ENCODE data around the gene PDE4D.

PDE4D gene

GRCh38 chr5:59097712-59098111 lies 795.8 kb downstream of the PDE4D start:
- DNase-seq (ENCODE audit: low read depth in 2 of 3, low spot score in 2 of 3) = no peak

GRCh38 chr5:59097116-59097515 lies 796.4 kb downstream of the PDE4D start:
- DNase-seq (ENCODE audit: low read depth in 2 of 3, low spot score in 2 of 3) = no peak

- DNase-seq (ENCODE audit: low read depth in 2 of 3, low spot score in 2 of 3) = no peak
Observed at GRCh38 chr5:59095480-59095879, 798.0 kb downstream of the PDE4D start.

- no peak for DNase-seq (ENCODE audit: low read depth in 2 of 3, low spot score in 2 of 3)
Observed at GRCh38 chr5:59094864-59095263, 798.7 kb downstream of the PDE4D start.

DNA sequence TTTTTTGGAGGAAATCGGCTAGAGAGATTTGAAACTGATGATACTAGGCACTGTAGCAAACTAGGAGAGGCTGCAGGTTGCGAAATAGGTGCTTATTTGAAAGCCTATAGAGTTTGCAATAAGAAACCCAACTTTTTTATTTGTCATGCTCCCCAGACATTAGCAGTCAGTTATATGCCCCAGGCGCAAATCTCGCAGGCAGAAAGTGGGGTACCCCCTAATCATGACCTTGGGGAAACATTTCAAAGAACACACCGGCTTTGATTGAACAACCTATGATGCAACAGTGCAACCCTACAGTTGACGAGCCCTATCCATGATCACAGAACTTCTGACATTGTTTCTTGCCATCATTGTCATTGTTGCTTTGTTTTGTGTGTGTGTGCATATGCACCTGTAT lies 800.2 kb downstream of the PDE4D start:
- DNase-seq (ENCODE audit: low read depth in 2 of 3, low spot score in 2 of 3) = no peak

DNA sequence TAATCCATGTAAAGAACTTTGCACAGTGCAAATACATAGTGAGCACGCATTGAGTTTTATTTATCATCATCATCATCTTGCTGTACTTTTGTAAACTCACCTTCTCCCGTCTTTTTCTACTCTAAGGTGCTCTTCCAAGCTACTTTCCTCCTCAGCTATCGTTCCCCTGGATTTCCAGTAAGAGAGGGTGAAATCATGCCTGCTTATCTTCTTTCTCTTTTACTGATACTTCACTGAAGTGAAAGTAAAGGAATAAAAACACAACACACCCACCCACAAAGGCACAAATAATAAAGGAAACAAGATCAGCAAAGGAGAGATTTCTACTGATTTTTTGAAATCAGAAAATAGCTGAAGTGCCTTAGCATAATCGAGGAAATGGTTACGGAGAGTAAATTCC lies 800.8 kb downstream of the PDE4D start:
- no peak for DNase-seq (ENCODE audit: low read depth in 2 of 3, low spot score in 2 of 3)

GRCh38 chr5:59091965-59092364 lies 801.6 kb downstream of the PDE4D start:
- no peak for DNase-seq (ENCODE audit: low read depth in 2 of 3, low spot score in 2 of 3)

DNA sequence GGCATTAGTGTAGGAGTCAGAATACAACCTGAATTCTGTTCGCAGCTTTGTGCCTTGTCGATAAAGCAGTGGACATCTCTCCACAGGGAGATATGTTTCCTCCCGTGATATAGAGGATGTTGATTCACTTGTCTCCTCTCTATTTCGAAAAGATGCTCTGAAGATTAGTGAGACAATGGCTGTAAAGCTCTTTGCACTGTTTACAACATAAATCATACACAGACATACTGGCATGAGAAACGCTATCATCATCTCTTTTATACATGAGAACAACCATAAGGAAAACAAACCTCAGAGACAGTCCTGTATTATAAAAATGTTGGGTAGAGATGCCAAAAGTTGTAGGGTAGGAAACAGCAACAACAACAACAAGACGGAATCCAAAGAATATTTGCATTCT lies 803.2 kb downstream of the PDE4D start:
- no peak for DNase-seq (ENCODE audit: low read depth in 2 of 3, low spot score in 2 of 3)

GRCh38 chr5:59089767-59090166 lies 803.8 kb downstream of the PDE4D start:
- no peak for DNase-seq (ENCODE audit: low read depth in 2 of 3, low spot score in 2 of 3)

- DNase-seq (ENCODE audit: low read depth in 2 of 3, low spot score in 2 of 3) = no peak
Observed at GRCh38 chr5:59088546-59088945, 805.0 kb downstream of the PDE4D start.

GRCh38 chr5:59086024-59086423 lies 807.5 kb downstream of the PDE4D start:
- DNase-seq (ENCODE audit: low read depth in 2 of 3, low spot score in 2 of 3) = no peak

DNA sequence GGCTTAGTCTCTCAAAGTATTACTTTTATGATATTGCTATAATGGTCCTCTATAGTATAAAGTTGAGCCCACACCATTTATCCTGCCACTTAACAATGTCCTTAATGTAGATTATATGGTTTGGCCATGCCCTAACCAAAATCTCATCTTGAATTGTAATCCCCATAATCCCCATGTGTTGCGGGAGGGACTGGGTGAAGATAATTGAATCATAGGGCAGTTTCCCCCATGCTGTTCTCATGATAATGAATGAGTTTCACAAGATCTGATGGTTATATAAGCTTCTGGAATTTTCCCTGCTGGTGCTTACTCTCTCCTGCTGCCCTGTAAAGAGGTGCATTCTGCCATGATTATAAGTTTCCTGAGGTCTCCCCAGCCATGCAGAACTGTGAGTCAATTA lies 811.8 kb downstream of the PDE4D start:
- no peak for DNase-seq (ENCODE audit: low read depth in 2 of 3, low spot score in 2 of 3)

DNA sequence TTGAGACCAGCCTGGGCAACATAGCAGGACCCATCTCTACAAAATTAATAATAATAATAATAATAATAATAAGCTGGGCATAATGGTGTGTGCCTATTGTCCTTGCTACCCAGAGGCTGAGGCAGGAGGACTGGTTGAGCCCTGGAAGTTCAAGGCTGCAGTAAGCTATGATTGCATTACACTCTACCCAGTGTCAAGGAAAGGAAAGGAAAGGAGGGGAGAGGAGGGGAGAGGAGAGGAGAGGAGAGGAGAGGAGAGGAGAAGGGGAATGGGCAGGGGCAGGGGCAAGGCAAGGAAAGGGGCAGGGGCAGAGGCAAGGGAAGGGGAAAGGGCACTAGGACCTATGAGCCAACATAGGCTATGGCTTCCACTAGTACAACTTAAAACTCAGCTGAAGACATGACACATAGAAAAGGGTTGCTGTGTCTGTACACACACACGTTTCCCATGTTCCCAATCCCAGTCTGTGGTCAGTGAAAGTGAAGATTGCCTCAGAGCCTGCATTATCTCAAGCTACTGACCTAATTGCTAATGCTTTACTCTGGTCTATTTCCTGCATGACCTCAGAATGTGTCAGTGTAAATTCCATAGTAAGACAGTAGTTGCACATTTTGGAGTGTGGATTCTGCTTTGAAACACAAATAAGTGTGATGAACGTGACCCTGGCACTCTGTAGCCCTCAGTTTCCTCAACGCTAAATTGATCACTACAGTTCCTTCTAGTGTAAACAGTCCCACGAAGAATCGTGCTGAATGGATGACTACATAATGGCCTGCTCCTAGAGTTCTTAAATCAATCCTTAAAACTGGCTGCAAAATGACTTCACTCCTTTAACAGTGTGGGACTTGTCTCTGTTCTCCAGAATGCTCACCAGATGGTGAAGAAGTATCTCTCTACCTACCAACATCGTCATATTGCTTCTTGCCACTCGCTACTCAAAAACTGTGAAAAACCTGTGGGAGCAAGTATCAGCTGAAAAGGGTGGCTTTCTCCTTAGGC lies 813.6 kb downstream of the PDE4D start:
- DNase-seq (ENCODE audit: low read depth in 2 of 3, low spot score in 2 of 3) = no peak

- DNase-seq (ENCODE audit: low read depth in 2 of 3, low spot score in 2 of 3) = no peak
Observed at GRCh38 chr5:59071755-59072549, 821.6 kb downstream of the PDE4D start.

DNA sequence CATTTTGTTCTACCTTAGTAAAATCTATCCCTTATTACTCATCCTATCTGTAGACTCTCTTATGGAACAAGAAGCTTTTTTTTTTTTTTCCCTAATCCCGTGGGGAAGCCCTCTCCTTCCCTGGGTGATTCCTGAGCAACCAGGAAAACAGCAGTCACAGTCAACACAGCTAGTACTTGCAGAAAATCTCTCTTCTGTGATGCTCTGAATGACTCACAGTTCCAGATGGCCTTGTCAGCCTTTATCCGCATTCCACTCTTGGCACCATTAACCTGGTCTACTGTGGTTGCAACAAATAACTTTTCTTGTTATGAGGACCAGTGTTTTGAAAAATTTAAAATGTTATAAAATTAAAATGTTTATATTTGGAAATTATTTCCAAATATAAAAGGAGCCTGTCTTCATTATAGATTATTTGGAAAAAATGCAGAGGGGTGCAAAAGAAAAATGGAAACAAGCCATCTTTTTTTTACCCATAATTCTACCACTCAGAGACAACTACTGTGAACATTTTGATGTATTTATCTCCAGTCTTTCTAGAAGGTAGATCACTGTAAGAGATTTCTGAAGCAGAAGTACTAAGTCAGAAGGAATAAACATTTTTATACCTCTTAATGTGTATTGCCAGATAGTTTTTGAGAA lies 824.0 kb downstream of the PDE4D start:
- DNase-seq (ENCODE audit: low read depth in 2 of 3, low spot score in 2 of 3) = no peak

DNA sequence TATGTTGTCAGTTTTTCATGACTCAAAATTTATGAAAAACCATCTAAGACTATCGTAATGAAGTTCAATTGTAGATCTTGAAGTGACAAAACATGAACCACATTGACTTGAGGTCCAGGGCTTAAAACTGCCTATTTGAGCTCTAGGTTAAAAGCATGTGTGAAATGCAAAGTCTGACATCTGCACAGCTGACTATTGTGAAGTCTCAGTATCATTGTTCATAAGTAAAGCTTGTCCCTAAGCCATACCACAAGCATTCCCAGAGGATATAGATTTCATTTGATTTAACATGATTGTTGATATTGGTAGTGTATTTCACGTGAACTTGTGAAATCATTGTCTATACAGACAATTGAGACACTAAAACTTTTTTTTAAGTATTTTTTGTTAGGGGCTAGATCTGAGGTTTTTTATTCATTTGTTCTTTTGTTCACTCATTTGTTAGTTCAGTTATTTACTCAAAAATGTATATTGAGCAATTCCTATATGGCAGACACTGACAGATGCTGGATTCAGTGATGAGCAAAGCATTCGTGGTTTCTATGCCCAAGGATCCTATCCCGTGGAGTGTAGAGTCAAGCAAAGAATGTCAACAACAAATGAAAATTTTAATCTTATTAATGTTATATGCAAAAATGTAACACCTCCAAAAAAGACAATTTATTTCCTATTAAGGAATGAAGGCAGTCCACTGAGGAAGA lies 825.4 kb downstream of the PDE4D start:
- no peak for DNase-seq (ENCODE audit: low read depth in 2 of 3, low spot score in 2 of 3)

GRCh38 chr5:59066367-59067163 lies 827.0 kb downstream of the PDE4D start:
- no peak for DNase-seq (ENCODE audit: low read depth in 2 of 3, low spot score in 2 of 3)

- no peak for DNase-seq (ENCODE audit: low read depth in 2 of 3, low spot score in 2 of 3)
Observed at GRCh38 chr5:59065554-59065953, 828.0 kb downstream of the PDE4D start.

DNA sequence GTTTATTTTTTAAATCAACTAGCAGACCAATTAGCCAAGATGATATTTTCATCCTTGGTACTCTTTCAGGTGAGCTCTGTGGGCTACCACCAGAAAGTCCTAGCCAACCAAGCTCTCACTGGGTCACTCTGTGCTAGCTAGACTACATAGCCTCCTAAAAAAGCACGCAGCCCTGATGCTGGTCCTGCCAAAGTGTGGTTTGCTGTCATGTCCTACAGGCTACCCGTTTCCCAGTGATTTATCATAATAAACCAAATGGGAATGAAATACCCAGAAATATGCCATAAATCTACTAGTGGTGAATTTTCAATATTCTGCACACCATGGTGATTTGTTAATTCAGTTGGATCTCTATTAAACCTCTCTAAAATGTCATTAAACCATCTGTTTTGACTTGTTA lies 829.2 kb downstream of the PDE4D start:
- no peak for DNase-seq (ENCODE audit: low read depth in 2 of 3, low spot score in 2 of 3)

DNA sequence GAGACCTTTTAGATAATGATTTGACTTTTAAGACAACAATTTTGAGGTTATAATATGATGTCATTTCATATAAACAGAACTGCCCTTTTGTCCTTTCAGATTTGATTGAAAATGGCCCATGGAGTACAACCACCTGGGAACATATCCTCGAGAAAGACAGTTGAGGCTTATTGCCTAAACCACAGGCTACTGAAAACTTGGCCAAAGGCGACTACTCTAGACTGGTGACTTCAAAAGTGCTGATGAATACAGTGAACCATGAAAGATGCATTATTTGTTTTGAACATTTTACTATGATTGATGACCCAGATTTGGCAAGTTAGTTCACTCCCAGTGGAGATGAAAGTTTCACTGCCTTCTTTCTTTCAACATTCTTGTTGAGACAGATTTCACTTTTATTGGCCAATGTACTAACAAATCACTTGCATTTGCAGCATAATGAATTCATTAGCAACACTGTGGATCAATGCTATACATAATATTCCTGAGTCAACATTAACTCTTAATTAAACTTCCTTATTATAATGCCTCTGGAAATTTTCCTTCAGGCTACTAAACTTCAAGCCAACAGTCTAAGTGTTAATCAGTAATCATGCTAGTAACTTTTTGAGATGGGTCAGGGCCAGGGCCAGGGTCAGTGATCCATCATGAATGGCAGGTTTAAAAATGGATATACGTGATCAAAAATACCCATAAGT lies 830.4 kb downstream of the PDE4D start:
- DNase-seq (ENCODE audit: low read depth in 2 of 3, low spot score in 2 of 3) = no peak
